Measurements from ENCODE around the gene ODF2.

ODF2 gene

DNA sequence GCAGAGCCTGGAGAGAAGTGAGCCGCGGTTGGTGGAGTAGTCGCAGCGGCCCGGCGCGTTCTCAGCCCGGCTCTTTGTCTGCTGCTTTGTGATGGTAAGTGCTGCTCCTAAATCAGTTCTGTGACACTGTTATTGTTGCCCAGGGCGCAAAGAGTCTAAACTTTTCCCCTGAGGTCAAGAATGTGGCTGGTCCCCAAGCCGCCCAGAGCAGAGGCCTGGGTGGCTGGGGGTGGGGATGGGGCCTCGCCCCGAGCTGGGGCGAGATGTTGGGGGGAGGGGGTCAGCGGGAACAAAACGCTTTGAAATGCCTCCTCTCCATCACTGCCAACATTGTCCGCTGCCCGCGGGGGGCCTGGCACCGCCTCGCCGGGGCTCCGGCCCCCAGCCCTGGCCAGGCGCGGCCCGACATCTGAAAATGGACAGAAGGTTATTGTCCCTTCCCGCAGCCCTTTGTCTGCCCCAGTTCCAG is 46.8 kb upstream of the ODF2 start:
- TF ChIP-seq, protein P1, sequence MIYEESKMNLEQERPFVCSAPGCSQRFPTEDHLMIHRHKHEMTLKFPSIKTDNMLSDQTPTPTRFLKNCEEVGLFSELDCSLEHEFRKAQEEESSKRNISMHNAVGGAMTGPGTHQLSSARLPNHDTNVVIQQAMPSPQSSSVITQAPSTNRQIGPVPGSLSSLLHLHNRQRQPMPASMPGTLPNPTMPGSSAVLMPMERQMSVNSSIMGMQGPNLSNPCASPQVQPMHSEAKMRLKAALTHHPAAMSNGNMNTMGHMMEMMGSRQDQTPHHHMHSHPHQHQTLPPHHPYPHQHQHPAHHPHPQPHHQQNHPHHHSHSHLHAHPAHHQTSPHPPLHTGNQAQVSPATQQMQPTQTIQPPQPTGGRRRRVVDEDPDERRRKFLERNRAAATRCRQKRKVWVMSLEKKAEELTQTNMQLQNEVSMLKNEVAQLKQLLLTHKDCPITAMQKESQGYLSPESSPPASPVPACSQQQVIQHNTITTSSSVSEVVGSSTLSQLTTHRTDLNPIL (CRISPR knock-in tag; IDR thresholded peaks at IDR 0.05; ENCODE audit: low read depth), result no peak
- TF ChIP-seq, protein P2, sequence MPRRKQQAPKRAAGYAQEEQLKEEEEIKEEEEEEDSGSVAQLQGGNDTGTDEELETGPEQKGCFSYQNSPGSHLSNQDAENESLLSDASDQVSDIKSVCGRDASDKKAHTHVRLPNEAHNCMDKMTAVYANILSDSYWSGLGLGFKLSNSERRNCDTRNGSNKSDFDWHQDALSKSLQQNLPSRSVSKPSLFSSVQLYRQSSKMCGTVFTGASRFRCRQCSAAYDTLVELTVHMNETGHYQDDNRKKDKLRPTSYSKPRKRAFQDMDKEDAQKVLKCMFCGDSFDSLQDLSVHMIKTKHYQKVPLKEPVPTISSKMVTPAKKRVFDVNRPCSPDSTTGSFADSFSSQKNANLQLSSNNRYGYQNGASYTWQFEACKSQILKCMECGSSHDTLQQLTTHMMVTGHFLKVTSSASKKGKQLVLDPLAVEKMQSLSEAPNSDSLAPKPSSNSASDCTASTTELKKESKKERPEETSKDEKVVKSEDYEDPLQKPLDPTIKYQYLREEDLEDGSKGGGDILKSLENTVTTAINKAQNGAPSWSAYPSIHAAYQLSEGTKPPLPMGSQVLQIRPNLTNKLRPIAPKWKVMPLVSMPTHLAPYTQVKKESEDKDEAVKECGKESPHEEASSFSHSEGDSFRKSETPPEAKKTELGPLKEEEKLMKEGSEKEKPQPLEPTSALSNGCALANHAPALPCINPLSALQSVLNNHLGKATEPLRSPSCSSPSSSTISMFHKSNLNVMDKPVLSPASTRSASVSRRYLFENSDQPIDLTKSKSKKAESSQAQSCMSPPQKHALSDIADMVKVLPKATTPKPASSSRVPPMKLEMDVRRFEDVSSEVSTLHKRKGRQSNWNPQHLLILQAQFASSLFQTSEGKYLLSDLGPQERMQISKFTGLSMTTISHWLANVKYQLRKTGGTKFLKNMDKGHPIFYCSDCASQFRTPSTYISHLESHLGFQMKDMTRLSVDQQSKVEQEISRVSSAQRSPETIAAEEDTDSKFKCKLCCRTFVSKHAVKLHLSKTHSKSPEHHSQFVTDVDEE (CRISPR knock-in tag; IDR thresholded peaks at IDR 0.05), result no peak
- TF ChIP-seq TOX (CRISPR knock-in tag; IDR thresholded peaks at IDR 0.05; ENCODE audit: borderline replicate concordance) (no peak), ZFP3 (CRISPR knock-in tag; IDR thresholded peaks at IDR 0.05) (no peak), ZNF565 (CRISPR knock-in tag; conservative IDR thresholded peaks at IDR 0.05; ENCODE audit: low read depth) (no peak), OSR1 (CRISPR knock-in tag; IDR thresholded peaks at IDR 0.05) (no peak), CSDC2 (CRISPR knock-in tag; IDR thresholded peaks at IDR 0.05) (no peak), SNAI2 (CRISPR knock-in tag; IDR thresholded peaks at IDR 0.05) (no peak), ZNF8 (CRISPR knock-in tag; IDR thresholded peaks at IDR 0.05) (no peak), ARNTL (CRISPR knock-in tag; IDR thresholded peaks at IDR 0.05; ENCODE audit: borderline replicate concordance, low read depth) (no peak), ISL1 (CRISPR knock-in tag; IDR thresholded peaks at IDR 0.05) (no peak), ZNF70 (CRISPR knock-in tag; IDR thresholded peaks at IDR 0.05) (no peak)
- TF ChIP-seq, protein P3, sequence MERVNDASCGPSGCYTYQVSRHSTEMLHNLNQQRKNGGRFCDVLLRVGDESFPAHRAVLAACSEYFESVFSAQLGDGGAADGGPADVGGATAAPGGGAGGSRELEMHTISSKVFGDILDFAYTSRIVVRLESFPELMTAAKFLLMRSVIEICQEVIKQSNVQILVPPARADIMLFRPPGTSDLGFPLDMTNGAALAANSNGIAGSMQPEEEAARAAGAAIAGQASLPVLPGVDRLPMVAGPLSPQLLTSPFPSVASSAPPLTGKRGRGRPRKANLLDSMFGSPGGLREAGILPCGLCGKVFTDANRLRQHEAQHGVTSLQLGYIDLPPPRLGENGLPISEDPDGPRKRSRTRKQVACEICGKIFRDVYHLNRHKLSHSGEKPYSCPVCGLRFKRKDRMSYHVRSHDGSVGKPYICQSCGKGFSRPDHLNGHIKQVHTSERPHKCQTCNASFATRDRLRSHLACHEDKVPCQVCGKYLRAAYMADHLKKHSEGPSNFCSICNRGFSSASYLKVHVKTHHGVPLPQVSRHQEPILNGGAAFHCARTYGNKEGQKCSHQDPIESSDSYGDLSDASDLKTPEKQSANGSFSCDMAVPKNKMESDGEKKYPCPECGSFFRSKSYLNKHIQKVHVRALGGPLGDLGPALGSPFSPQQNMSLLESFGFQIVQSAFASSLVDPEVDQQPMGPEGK (CRISPR knock-in tag; IDR thresholded peaks at IDR 0.05; ENCODE audit: borderline replicate concordance), result no peak
- TF ChIP-seq, protein P4, sequence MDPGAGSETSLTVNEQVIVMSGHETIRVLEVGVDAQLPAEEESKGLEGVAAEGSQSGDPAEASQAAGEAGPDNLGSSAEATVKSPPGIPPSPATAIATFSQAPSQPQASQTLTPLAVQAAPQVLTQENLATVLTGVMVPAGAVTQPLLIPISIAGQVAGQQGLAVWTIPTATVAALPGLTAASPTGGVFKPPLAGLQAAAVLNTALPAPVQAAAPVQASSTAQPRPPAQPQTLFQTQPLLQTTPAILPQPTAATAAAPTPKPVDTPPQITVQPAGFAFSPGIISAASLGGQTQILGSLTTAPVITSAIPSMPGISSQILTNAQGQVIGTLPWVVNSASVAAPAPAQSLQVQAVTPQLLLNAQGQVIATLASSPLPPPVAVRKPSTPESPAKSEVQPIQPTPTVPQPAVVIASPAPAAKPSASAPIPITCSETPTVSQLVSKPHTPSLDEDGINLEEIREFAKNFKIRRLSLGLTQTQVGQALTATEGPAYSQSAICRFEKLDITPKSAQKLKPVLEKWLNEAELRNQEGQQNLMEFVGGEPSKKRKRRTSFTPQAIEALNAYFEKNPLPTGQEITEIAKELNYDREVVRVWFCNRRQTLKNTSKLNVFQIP (CRISPR knock-in tag; IDR thresholded peaks at IDR 0.05; ENCODE audit: borderline replicate concordance, low read depth), result no peak
- TF ChIP-seq, protein P5, sequence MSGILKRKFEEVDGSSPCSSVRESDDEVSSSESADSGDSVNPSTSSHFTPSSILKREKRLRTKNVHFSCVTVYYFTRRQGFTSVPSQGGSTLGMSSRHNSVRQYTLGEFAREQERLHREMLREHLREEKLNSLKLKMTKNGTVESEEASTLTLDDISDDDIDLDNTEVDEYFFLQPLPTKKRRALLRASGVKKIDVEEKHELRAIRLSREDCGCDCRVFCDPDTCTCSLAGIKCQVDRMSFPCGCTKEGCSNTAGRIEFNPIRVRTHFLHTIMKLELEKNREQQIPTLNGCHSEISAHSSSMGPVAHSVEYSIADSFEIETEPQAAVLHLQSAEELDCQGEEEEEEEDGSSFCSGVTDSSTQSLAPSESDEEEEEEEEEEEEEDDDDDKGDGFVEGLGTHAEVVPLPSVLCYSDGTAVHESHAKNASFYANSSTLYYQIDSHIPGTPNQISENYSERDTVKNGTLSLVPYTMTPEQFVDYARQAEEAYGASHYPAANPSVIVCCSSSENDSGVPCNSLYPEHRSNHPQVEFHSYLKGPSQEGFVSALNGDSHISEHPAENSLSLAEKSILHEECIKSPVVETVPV (CRISPR knock-in tag; IDR thresholded peaks at IDR 0.05), result no peak

DNA sequence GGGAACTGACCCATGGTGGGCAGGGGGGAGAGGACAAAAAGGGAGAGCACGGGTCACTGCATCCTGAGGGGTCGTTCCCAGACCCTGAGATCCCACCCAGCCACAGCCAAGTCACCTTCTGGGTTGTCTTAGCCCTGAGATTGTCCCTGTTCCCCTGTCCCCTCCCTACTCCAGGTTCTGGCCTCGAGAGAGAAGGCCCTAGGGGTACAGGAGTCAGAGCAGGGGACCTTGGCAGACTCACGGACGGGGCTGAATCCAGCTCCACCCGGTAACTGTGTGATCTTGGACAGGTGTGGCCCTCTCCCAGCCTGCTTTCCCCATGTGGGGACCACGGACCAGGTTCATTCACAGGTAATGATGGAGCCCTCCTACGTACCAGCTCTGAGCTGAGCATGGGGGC is 46.4 kb upstream of the ODF2 start:
- TF ChIP-seq, protein P1 (CRISPR knock-in tag; IDR thresholded peaks at IDR 0.05; ENCODE audit: low read depth), result no peak
- TF ChIP-seq, protein P4 (CRISPR knock-in tag; IDR thresholded peaks at IDR 0.05; ENCODE audit: borderline replicate concordance, low read depth), result no peak
- TF ChIP-seq ZNF565 (CRISPR knock-in tag; conservative IDR thresholded peaks at IDR 0.05; ENCODE audit: low read depth) (no peak), ESRRG (CRISPR knock-in tag; IDR thresholded peaks at IDR 0.05) (no peak), ZNF8 (CRISPR knock-in tag; IDR thresholded peaks at IDR 0.05) (no peak), ZFP3 (CRISPR knock-in tag; IDR thresholded peaks at IDR 0.05) (no peak)
- TF ChIP-seq, protein P3 (CRISPR knock-in tag; IDR thresholded peaks at IDR 0.05; ENCODE audit: borderline replicate concordance), result no peak
- ATAC-seq, result no peak

More for the DNA sequence above, 46.8 kb upstream of the ODF2 start:
- no peak for ATAC-seq
